Thyroid gland (tissue), 4 donors: ENCODE measurements around the gene PLA2G4D. TPM values are rescaled to one million over a fixed set of nuclear protein-coding genes. Genes with fewer than 3 reads are reported as not detected.

Source experiments
- DNase-seq, 2 donors: peaks; one replicate each; pipeline ENCODE4 v3.0.0-alpha.2; 2019
- H3K27ac ChIP-seq, 3 donors: fragments of 200-600 bp; sonication (generic); 1 replicate in 2 of 3; 2 replicates in 1 of 3; pipeline ENCODE4 v1.5.1; 2016 to 2019; ENCODE audit warnings: mild to moderate bottlenecking in 1 of 3, moderate library complexity in 1 of 3
- H3K27me3 ChIP-seq: fragments of 200-600 bp; sonication (generic); one replicate; pipeline ENCODE4 v1.5.1; 2019
- H3K36me3 ChIP-seq, 2 donors: fragments of 200-600 bp; sonication (generic); one replicate each; pipeline ENCODE4 v1.5.1; 2016 to 2019
- H3K4me1 ChIP-seq, 2 donors: fragments of 200-600 bp; sonication (generic); one replicate each; pipeline ENCODE4 v1.5.1; 2017 to 2019
- H3K4me3 ChIP-seq, 3 donors: fragments of 200-600 bp; sonication (generic); replicated peaks in 1 of 3; 1 replicate in 2 of 3; 2 replicates in 1 of 3; pipeline ENCODE4 v1.5.1; 2016; ENCODE audit warnings: mild to moderate bottlenecking in 1 of 3
- H3K9me3 ChIP-seq: fragments of 200-600 bp; sonication (generic); one replicate; pipeline ENCODE4 v1.5.1; 2017
- POLR2A ChIP-seq, 2 donors: fragments of 450-650 bp; IDR thresholded peaks; one replicate each; pipeline ENCODE4 v1.6.1; 2017; ENCODE audit warnings: antibody characterized with exemption in 2 of 2, mild to moderate bottlenecking in 2 of 2, moderate library complexity in 1 of 2
- WGBS, 2 donors: methylation state at CpG; one replicate each; pipeline ENCODE4 v1.1.5; 2017; 5-methylcytosine and 5-hydroxymethylcytosine counted together
- intact Hi-C: fragments of 100-400 bp; cut with DNase I; formaldehyde crosslinking; loops from one replicate; pipeline ENCODE4 v1.15.1; 2023
- total RNA-seq, 4 donors: library from RNA; depleted of rRNA; stranded (reverse); fragments of >200 nt; gene quantifications; one replicate each; pipeline ENCODE4 v1.2.3, GENCODE V29; 2016
- TF ChIP-seq, protein P1 (sequence below), 6 experiments: fragments of 200-600 bp in 3 of 6; fragments of 450-650 bp in 3 of 6; sonication (generic) in 3 of 6; IDR thresholded peaks; one replicate each; pipeline ENCODE4 v1.5.1; 2016 to 2019; ENCODE audit warnings: antibody characterized with exemption in 6 of 6, mild to moderate bottlenecking in 2 of 6, inconsistent platforms in 1 of 6, moderate library complexity in 1 of 6

The PLA2G4D gene
- total RNA-seq, 4 donors from 2014 or later, result not detected

GRCh38 chr15:42108806-42109205 lies 14.4 kb upstream of the PLA2G4D start:
- intact Hi-C loops, result no loop called here
- no peak overlapping the region for H3K4me3 ChIP-seq
- no peaks in the 10 kb centered on the region for H3K27me3 ChIP-seq
- DNase-seq, result no peak
- H3K27ac ChIP-seq, result no peak overlapping the region
- no peaks in the 10 kb centered on the region for H3K9me3 ChIP-seq
- H3K36me3 ChIP-seq, result no peaks in the 10 kb centered on the region
- H3K4me1 ChIP-seq, result peaks cover 4 to 19% of the 10 kb centered on the region in 2 donors
- 84 to 92% methylated on average over 3 of the region's 3 CpGs for WGBS, 2 donors
- TF ChIP-seq, protein P1, sequence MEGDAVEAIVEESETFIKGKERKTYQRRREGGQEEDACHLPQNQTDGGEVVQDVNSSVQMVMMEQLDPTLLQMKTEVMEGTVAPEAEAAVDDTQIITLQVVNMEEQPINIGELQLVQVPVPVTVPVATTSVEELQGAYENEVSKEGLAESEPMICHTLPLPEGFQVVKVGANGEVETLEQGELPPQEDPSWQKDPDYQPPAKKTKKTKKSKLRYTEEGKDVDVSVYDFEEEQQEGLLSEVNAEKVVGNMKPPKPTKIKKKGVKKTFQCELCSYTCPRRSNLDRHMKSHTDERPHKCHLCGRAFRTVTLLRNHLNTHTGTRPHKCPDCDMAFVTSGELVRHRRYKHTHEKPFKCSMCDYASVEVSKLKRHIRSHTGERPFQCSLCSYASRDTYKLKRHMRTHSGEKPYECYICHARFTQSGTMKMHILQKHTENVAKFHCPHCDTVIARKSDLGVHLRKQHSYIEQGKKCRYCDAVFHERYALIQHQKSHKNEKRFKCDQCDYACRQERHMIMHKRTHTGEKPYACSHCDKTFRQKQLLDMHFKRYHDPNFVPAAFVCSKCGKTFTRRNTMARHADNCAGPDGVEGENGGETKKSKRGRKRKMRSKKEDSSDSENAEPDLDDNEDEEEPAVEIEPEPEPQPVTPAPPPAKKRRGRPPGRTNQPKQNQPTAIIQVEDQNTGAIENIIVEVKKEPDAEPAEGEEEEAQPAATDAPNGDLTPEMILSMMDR (IDR thresholded peaks at IDR 0.05), result no peak
- no peak for TF ChIP-seq POLR2A (IDR thresholded peaks at IDR 0.05)

DNA sequence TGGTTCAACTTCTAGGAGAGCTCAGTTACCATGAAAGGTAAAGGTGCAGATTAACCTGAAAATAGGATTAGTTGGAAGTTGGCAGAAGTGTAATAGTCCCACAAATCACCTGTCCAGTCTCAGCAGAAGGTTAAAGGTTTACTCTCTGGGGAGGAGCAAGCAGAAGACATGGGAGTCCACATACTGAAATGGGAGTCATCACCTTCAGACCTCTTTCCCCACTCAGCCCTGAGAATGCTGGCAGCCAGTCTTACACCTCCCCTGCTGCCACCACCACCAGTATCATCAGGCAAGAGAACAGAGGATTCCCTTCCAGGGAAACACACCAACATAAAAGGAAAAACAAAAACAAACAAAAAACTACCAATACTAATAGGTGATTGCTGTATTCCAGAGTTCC lies 13.8 kb upstream of the PLA2G4D start:
- H3K27ac ChIP-seq, result no peak overlapping the region
- intact Hi-C loops, result no loop called here
- TF ChIP-seq POLR2A (IDR thresholded peaks at IDR 0.05), result no peak
- TF ChIP-seq, protein P1 (IDR thresholded peaks at IDR 0.05), result no peak
- no peaks in the 10 kb centered on the region for H3K9me3 ChIP-seq
- no peak for DNase-seq
- no peaks in the 10 kb centered on the region for H3K36me3 ChIP-seq
- no peak overlapping the region for H3K4me3 ChIP-seq
- no peaks in the 10 kb centered on the region for H3K27me3 ChIP-seq
- peaks cover 4 to 19% of the 10 kb centered on the region in 2 donors for H3K4me1 ChIP-seq

DNA sequence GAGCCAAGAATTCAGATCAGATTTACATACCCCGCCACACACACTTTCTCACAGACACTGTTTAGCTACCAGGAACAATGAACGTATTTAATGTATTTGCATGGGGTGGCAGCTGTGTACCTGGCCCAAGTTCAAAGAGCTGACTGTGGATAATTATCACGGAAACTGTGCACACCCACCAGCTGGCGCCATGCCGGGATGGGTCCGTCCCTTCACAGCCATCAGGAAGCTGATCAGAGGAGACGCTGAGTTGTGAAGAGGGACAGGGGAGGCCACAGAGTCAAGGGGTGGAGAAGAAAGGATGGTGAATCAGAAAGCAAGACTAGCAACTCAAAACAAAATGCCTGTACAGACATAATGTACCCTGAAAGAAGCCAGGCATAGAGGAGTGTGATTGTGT lies 13.1 kb upstream of the PLA2G4D start:
- Histone ChIP-seq H3K4me3 (no peak overlapping the region), H3K27ac (no peak overlapping the region), H3K9me3 (no peaks in the 10 kb centered on the region), H3K4me1 (peaks cover 4 to 19% of the 10 kb centered on the region in 2 donors), H3K36me3 (no peaks in the 10 kb centered on the region), H3K27me3 (no peaks in the 10 kb centered on the region)
- intact Hi-C loops, result no loop called here
- DNase-seq, result peak in 1 of 2 donors; percentile 14
- TF ChIP-seq POLR2A (IDR thresholded peaks at IDR 0.05), result no peak
- TF ChIP-seq, protein P1 (IDR thresholded peaks at IDR 0.05), result no peak
- 55 to 83% methylated on average over 7 of the region's 7 CpGs for WGBS, 2 donors

DNA sequence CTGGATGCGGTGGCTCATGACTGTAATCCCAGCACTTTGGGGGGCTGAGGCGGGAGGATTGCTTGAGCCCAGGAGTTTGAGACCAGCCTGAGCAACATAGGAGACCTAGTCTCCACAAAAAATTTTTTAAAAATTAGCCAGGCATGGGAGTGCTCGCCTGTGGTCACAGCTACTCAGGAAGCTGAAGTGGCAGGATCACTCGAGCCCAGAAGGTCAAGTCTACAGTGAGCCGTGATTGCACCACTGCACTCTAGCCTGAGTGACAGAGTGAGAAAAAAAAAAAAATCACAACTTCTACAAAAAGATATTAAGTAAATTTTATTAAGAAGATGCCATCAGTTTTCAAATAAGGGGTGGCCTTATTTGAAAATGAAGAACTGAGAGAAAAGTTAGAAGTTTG lies 11.9 kb upstream of the PLA2G4D start:
- peak; percentile 81 to 84 for DNase-seq
- intact Hi-C loops, result no loop called here
- Histone ChIP-seq H3K9me3 (no peaks in the 10 kb centered on the region), H3K27ac (peak overlapping the region; percentile 13 to 70 (median 66)), H3K4me1 (peaks cover 4 to 19% of the 10 kb centered on the region in 2 donors), H3K36me3 (no peaks in the 10 kb centered on the region), H3K27me3 (no peaks in the 10 kb centered on the region), H3K4me3 (no peak overlapping the region)
- 26 to 43% methylated on average over 5 of the region's 5 CpGs for WGBS, 2 donors
- TF ChIP-seq, protein P1 (IDR thresholded peaks at IDR 0.05), result no peak
- TF ChIP-seq POLR2A (IDR thresholded peaks at IDR 0.05), result no peak

GRCh38 chr15:42104095-42104891 lies 9.9 kb upstream of the PLA2G4D start:
- H3K4me1 ChIP-seq, result peaks cover 8 to 28% of the 10 kb centered on the region in 2 donors
- 94% methylated on average over 6 to 9 of the region's 11 CpGs for WGBS, 2 donors
- no peaks in the 10 kb centered on the region for H3K9me3 ChIP-seq
- no peaks in the 10 kb centered on the region for H3K27me3 ChIP-seq
- intact Hi-C loops, result no loop called here
- DNase-seq, result no peak
- H3K4me3 ChIP-seq, result no peak overlapping the region
- TF ChIP-seq, protein P1 (IDR thresholded peaks at IDR 0.05), result no peak
- no peak for TF ChIP-seq POLR2A (IDR thresholded peaks at IDR 0.05)
- H3K36me3 ChIP-seq, result no peaks in the 10 kb centered on the region
- no peak overlapping the region for H3K27ac ChIP-seq
